GM06990 (cell line): ENCODE measurements around the gene ERCC8.

Source experiments
- DNase-seq: peaks from one replicate; pipeline ENCODE4 v3.0.0-alpha.2; 2011; ENCODE audit not compliant: insufficient read length; ENCODE audit errors: extremely low read depth
- H3K27me3 ChIP-seq: replicated peaks from 2 replicates; pipeline ENCODE4 v1.6.0; 2011; ENCODE audit warnings: low read length; ENCODE audit not compliant: control insufficient read depth, insufficient read depth
- H3K36me3 ChIP-seq: 2 replicates; pipeline ENCODE4 v1.5.1; 2011; ENCODE audit warnings: low read length; ENCODE audit not compliant: control insufficient read depth, insufficient read depth
- H3K4me3 ChIP-seq: replicated peaks from 2 replicates; pipeline ENCODE4 v1.5.1; 2011; ENCODE audit warnings: low read depth, mild to moderate bottlenecking, control low read depth, low read length
- TF ChIP-seq, protein P1 (sequence below): IDR thresholded peaks from 2 replicates; pipeline ENCODE4 v1.5.1; 2011; ENCODE audit warnings: low read length, control low read depth, mild to moderate bottlenecking, inconsistent platforms; ENCODE audit not compliant: insufficient read depth, poor library complexity, severe bottlenecking

ERCC8 gene

DNA sequence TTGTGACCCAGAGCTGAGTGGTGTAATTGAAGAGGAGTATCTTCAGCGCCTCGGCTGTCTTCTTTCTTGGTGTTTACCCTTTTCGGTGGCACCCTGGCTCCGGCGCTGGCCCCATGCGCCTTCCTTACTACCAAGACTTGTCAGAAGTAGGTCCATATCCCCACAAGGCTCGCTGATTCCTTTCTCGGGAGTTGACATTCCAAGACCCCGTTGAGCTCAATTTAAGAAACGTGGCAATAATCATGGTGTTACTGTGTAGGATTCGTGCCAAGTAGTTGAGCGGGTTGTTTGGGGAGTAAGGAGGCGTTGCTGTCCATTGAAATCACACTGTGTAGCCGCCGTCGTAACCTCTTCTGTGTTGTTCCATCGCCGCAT, 930 bp upstream of the ERCC8 start:
- peak overlapping the region; percentile 79 for H3K4me3 ChIP-seq
- TF ChIP-seq, protein P1, sequence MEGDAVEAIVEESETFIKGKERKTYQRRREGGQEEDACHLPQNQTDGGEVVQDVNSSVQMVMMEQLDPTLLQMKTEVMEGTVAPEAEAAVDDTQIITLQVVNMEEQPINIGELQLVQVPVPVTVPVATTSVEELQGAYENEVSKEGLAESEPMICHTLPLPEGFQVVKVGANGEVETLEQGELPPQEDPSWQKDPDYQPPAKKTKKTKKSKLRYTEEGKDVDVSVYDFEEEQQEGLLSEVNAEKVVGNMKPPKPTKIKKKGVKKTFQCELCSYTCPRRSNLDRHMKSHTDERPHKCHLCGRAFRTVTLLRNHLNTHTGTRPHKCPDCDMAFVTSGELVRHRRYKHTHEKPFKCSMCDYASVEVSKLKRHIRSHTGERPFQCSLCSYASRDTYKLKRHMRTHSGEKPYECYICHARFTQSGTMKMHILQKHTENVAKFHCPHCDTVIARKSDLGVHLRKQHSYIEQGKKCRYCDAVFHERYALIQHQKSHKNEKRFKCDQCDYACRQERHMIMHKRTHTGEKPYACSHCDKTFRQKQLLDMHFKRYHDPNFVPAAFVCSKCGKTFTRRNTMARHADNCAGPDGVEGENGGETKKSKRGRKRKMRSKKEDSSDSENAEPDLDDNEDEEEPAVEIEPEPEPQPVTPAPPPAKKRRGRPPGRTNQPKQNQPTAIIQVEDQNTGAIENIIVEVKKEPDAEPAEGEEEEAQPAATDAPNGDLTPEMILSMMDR = no peak
- H3K27me3 ChIP-seq = no peaks in the 10 kb centered on the region
- no peak for DNase-seq
- H3K36me3 ChIP-seq = no peaks in the 10 kb centered on the region

DNA sequence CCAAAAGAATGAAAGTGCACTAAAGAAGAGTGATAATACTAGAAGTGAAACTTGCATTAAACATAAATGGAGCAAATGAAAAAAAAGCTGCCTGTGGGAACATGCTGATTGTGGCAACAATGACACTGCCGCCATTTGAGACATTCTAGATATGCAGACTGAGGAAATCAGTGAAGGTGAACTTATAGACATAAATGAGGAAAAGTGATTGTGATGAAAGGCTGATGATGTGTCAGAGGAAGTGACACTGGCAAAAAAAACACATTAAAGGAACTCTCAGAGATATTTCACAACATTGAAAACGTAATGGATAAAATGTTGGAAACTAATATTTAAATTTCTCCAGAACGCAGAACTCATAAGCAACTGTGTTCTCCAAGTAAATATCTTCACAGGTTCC, 1.2 kb downstream of the ERCC8 start:
- TF ChIP-seq, protein P1 = no peak
- no peaks in the 10 kb centered on the region for H3K27me3 ChIP-seq
- H3K4me3 ChIP-seq = no peak overlapping the region
- H3K36me3 ChIP-seq = no peaks in the 10 kb centered on the region
- no peak for DNase-seq

DNA sequence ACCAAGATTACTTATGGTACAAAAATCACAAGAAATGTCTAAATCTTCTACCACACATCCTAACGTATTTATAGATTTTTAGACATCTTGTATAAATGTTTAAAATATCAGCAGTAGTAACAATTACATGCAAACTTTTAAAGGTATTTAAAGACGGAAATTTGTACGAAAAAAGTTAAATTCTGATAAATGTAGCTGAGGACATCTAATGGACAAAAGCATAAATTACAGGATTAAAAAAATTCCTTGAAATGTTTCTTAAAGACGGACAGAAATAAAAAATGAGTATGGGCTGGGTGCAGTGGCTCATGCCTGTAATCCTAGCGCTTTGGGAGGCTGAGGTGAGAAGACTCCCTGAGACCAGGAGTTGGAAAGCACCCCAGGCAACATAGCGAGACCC, 15.8 kb downstream of the ERCC8 start:
- TF ChIP-seq, protein P1 = no peak
- Histone ChIP-seq H3K36me3 (no peaks in the 10 kb centered on the region), H3K27me3 (no peaks in the 10 kb centered on the region), H3K4me3 (no peak overlapping the region)
- no peak for DNase-seq

DNA sequence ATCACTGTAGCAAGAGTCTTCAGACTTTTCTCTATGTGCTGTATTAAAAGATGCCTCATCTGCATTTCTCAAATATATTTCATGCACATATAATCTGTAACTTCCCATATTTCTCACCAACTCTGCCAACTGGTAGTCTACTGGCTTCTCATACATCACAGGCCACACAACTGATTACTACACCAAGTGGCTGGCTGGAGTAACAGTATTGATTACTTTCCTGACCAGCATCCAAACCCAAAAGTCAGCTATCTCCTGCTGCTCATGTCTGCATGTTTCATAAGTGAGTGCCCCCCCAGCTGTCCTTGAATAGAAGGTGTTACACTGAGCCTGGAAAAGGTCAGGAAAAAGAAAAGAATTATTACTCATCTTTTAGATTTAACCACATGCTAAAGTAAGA, 17.4 kb downstream of the ERCC8 start:
- TF ChIP-seq, protein P1 = no peak
- H3K36me3 ChIP-seq = no peaks in the 10 kb centered on the region
- H3K4me3 ChIP-seq = no peak overlapping the region
- H3K27me3 ChIP-seq = no peaks in the 10 kb centered on the region
- no peak for DNase-seq

DNA sequence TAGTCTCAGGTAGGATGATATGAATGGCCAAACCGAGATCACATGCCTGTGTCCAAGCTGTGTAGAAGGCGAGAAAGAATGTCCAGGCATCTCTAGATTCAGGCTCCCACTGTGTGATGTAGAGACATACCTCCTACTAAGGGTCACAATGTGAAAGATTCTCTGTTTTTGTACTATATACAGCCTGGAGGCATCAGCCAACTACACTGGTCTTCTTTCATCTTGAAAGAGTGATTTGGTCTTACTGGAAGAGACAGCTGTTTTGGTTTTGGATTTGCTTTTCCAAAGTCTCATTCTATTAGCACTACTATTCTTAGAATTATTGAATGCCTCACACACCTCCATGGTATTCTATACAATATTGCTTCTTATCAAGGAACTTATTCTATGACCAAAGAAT, 26.4 kb downstream of the ERCC8 start:
- Histone ChIP-seq H3K4me3 (no peak overlapping the region), H3K27me3 (no peaks in the 10 kb centered on the region), H3K36me3 (no peaks in the 10 kb centered on the region; the same call in 1 of the 2 replicates)
- DNase-seq = no peak
- TF ChIP-seq, protein P1 = no peak

DNA sequence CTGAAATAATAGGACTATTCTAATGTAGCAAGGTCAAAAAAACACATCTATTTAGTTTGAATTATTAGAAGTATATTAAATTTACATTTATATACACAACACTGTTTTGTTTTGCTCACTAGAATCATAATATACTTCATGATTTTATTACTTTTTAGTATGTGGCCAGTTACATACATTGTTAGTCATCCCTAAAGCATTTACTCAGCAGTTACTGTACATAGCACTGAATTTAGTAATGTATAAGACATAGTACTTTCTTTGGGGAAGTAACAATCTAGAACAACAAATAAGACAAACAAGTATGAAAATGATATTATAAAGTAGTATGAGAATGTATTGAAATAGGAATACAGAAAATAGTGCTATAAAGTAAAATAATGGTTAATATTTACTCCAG, 28.2 kb downstream of the ERCC8 start:
- DNase-seq = no peak
- H3K27me3 ChIP-seq = no peaks in the 10 kb centered on the region
- no peak overlapping the region for H3K4me3 ChIP-seq
- H3K36me3 ChIP-seq = no peaks in the 10 kb centered on the region; the same call in 1 of the 2 replicates
- TF ChIP-seq, protein P1 = no peak
